IPS-18c (cell line): ENCODE measurements around the gene POU2AF1.

Experiments
- H3K4me3 ChIP-seq: 2 replicates; pipeline ENCODE4 v1.7.0; 2013; ENCODE audit warnings: low read depth, mild to moderate bottlenecking, low read length, moderate library complexity; ENCODE audit not compliant: insufficient read depth
- H3K9me3 ChIP-seq: one replicate; pipeline ENCODE4 v1.6.1; 2013; ENCODE audit warnings: mild to moderate bottlenecking, low read length, moderate library complexity; ENCODE audit not compliant: control insufficient read depth, insufficient read depth

The POU2AF1 gene

DNA sequence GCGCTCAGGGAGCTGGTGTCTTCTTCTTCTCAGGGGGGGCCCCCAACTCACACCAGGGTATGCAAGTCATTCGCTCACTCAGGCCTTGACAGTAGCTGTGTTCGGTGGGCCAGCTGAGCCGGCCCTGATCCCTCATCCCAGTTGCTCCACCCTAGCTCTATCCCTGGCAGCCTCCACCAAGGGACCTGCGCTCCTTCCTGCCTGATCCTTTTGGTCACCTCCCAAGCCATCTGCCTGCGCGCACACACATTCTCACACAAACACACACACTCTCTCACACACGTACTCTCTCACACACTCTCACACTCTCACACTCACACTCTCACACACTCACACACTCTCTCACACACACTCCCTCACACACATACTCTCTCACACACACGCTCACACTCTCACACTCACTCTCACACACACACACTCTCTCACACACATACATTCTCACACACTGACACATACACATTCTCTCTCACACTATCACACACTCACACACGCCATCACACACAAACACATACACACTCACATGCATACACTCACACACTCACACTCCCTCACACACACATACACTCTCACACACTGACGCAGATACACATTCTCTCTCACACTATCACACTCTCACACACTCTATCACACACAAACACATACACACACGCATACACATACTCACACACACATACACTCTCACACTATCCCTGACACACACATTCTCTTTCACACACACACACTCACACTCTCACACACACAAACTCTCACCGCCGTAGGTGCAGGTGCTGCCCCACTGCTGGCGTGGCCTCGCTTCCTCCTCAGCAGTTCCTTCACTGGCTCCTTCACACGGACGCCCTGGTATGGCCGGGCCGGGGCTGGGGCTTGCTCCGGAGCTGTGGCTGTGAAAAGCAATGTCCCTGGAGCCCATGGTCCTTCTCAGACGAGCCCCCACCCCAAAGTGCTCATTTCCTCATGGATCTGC, 20.8 kb downstream of the POU2AF1 start:
- Histone ChIP-seq H3K9me3 (peaks cover 4% of the 10 kb centered on the region), H3K4me3 (no peak overlapping the region)

DNA sequence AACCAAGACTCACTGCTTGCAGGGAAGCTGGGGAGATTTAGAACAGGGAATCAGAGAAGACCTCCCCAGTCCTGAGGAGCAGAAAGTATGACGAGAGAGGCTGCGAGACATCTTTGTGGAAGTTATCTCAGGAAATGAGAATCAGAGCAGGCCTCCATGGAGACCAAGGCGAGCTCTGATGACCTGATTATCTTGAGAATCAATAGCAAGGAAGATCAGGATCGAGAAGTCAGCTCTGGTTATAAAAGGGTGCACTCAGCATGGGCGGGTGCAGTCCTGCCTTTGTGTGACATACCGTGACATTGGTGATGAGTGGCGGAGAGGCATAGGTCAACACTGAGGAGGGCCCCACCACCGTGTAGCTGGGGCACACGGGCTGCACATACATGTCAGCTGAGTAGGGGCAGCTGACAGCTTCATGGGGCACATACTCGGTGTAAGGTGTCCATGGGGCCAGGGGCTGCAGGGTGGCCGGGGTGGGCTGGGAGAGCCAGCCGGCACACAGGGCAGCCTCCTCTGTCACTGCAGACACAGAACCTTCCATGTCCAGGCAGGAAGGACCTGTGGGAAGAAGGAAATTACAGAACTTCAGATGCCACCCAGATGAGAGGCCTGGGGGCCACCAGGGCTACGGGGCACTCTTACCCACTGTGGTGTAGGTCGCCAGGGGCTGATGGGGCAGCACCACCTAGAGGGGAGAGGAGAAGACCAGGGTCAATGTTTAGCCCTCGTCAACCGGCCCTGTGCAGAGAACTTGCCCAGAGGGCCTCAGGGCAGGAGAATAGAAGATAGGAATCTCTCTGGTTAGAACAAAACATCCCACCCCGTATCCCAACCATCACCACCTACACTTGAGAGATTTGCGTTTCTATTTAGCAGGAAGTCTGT, 21.7 kb downstream of the POU2AF1 start:
- H3K4me3 ChIP-seq, result no peak overlapping the region

DNA sequence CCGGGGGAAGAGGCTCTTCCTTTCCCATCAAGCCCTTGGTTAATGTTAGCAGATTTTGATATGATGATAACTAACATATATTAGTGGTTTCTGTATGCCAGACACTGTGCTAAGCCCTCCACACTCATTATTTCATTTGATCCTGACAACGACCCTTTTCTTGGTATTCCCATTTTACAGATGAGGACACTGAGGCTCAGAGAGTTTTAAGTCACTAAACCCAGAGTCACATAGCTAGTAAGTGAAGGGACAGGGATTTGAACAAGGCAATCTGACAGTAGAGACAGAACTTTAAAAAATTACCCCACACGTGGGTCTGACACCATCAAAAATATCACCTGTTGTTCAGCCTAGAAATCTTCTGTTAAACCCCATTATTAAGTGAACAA, 22.4 kb downstream of the POU2AF1 start:
- Histone ChIP-seq H3K4me3 (no peak overlapping the region), H3K9me3 (peaks cover 4% of the 10 kb centered on the region)

More for the DNA sequence above, 21.7 kb downstream of the POU2AF1 start:
- H3K9me3 ChIP-seq, result peaks cover 4% of the 10 kb centered on the region

DNA sequence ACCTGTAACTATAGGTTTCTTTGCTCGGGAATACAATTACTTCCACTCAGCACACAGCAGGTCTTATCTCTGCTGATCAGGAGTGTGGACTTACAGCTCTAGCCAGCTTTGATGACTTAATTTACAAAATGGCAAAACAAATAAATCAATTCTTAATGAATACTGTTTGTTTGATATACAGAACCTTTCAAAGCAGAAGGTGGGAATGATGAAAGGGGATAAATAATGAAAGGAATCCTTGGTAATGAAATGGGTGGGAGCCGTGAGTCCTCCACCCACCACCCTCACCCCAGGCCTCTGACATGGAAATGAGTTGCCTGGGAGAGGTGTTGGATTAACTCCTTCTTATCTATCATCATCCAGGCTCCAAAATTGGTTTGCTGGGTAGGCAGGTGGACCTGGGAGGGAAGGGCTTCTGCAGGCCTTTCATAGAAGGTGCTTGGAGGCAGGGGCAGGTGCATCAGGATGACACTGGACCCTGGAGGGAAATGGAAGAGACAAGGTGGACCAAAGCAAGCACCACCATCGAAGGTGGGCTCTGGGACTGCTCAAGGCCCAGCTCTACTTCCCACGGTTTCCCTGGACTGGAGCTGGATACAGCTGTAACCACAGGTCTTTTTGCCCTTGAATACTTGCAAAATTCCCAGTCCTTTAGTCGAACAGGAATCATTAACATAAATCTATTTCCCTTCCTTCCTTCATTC, 23.0 kb downstream of the POU2AF1 start:
- H3K4me3 ChIP-seq, result no peak overlapping the region
- H3K9me3 ChIP-seq, result peaks cover 4% of the 10 kb centered on the region

DNA sequence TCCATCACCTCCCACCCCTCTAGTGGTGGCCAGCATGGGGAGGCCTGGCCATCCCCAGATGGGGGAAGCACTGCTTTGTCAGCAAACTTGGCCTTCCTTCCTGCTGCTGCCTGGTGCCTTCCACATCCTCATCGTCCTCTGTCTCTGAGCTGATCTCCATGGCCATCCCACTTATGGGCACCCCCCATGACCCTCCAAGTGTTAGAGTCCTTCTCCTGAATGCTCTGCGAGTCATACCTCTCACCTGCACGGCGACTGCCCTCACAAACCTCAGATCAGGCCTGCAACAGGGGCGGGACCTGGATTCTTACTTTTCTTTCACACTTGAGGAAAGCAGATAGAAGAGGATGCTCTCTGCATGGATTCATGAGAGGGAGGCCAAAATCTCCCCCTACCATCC, 24.0 kb downstream of the POU2AF1 start:
- Histone ChIP-seq H3K4me3 (no peak overlapping the region; the same call in 1 of the 2 replicates), H3K9me3 (peaks cover 4% of the 10 kb centered on the region)

DNA sequence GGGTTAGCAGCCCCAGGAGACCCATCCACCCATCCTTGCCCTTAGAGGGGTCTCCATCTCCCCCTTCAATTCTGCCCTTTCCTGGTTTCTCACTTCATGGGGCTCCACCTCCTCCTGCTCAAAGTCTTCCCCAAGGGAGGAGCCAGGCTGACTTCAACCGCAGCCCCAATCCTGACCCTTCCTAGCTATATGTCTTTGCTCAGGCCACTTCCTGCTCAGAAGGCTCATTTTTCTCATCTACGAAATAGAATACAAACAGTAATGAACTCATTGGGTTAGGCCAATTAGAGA, 24.5 kb downstream of the POU2AF1 start:
- Histone ChIP-seq H3K9me3 (peaks cover 4% of the 10 kb centered on the region), H3K4me3 (no peak overlapping the region)

DNA sequence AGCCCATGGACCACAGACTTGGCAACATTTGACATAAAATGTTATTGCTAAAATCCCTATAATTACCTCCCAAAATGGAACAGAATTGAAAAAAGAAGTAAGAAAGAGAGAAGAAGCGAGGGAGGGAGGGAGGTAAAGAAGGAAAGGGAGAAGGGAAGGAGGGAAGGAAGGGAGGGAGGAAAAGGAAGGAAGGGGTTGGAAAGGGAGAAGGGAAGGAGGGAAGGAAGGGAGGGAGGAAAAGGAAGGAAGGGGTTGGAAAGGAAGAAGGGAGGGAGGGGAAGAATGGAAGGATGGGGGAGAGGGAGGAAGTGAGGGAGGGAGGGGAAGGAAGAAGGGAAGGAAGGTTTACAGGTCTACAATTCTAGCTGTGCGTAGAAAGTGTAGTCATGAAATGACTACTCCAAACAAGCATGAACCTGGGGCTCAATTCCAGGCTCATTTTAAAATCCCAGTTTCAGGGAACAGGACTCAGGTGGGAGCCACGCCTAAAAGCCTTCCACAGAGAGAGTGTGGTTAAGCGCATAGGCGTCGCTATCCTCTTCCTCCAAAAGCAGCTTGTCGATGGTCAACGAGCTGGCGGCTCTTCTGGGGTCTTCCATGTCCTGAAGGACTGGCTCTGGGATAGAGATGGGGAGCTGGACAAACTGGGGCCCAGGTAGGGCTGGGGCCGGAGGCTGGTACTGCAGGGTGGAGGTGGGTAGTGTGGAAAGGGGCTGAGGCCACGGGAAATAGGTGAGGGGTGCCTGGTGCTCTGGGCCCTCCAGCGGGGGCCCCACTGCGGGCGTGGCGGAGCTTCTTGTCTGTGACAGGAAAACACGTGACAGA, 25.1 kb downstream of the POU2AF1 start:
- Histone ChIP-seq H3K4me3 (no peak overlapping the region), H3K9me3 (peaks cover 4% of the 10 kb centered on the region)

DNA sequence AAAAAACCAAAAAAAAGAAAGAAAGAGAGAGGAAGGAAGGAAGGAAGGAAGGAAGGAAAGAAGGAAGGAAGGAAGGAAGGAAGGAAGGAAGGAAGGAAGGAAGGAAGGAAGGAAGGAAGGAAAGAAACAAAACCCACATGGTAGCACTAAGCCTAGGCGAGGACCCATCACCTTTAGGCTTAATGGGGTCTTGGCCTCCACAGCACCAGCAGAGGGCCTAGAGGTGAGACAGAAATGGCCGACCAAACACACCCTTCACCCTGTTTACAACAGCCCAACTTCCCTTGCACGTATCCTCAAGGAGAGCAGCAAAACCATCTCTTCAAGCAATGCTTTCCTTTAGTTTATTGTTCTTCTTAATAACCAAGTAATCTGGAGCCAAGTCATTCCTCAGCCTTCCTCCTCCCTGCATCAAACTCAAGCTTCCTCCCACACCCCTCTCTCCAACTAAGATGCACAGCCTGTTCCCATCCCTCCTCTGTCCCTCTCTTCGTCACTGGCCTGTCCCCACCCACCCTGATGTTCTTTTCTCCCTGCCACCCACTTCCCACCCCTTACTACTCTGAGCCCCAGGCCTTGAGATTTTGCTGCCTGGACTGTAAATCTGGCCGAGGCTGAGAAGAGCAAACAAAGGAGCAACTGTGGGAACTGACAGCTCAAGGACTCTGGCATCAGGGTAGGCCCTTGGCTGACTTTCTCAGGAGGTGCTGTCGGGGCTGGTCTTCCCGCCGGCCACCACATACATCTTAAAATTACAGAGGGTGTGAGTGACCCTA, 26.0 kb downstream of the POU2AF1 start:
- Histone ChIP-seq H3K4me3 (no peak overlapping the region), H3K9me3 (peaks cover 4% of the 10 kb centered on the region)

DNA sequence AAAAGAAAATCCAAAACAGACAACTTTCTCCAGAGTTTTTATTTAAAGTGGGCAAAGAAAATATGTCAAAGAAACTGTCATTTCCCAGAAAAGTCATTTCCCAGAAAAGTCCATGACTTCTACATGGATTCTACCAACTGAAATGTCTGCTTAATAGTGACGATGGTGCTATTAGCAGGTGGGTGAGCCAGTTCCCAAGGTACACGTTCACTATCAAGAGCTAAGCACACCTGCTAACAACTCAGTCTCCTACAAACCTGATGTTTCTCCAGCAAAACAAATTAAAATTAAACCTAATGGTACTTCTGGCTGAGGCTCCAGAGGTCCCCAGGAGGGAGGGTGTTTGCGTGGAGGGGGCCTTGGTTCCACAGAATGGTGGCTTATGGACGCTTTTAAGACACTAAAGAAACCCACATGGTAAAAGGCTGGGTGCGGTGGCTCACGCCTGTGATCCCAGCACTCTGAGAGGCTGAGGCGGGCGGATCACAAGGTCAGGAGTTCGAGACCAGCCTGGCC, 26.8 kb downstream of the POU2AF1 start:
- no peaks in the 10 kb centered on the region for H3K9me3 ChIP-seq
- no peak overlapping the region for H3K4me3 ChIP-seq

DNA sequence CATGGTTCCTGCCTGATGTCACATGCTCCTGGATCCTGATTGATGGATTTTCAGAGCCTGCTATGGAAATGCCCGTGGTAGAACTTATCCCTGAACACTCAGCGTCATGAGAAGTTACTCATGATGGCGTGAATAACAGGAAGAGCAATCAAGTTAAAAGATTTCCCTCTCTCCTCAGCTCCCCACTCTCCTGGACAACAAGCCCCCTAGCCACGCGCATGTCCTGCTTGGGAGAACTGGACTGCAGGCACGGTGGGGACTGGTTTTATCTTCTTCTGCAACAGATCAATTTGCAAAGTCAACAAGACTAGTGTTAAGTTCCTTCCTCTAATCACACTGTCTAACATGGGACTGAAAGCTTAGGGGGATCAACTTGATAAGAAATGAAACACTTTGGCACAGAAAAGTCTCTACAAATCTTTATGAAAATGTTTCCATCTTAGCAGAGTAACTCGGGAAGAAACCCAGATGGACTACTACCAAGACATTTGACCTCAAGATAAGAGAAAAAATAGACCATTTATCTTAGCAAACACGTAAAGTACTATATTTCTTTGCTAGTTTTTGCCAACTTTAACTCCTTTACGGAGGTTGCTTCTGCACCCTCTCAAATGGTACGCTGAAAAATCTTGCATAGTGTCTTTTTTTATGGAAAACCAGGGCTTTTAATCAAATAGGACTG, 27.6 kb downstream of the POU2AF1 start:
- Histone ChIP-seq H3K4me3 (no peak overlapping the region), H3K9me3 (no peaks in the 10 kb centered on the region)

DNA sequence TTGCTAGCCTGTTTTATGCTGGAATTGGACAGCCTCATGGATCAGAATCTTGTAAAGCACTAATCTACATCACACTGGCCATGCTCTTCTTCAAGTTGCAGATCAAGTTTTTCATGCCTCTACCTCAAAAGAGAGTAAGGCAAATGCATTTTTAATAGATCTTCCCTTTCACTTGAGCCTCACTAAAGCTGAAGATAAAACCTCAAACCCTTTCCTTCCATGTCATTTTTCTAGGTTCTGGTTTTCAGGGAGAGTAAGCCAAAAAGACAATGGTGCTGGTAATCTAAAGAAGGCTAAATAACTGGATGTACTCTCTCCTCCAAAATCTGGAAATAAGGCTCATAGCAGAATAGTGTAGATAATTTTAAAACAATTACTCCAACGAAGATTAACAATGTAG, 28.3 kb downstream of the POU2AF1 start:
- no peak overlapping the region for H3K4me3 ChIP-seq
- H3K9me3 ChIP-seq, result no peaks in the 10 kb centered on the region

DNA sequence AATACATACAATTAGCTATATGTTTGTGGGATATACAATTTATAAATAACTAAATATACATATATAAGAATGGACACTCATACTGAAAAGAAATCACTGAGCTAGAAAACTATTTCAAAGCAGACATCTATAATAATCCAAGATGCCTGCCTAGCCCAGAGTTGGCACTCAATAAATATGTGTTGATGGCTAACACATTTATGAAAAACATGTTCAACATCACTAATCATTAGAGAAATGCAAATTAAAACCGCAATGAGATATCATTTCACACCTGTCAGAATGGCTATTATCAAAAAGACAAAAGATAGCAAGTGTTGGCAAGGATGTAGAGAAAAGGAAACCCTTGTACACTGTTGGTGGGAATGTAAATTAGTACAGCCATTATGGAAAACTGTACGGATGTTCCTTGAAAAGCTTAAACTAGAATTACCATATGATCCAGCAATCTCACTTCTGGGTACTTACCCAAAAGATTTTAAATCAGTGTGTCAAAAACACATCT, 29.8 kb downstream of the POU2AF1 start:
- Histone ChIP-seq H3K9me3 (no peaks in the 10 kb centered on the region), H3K4me3 (no peak overlapping the region)

DNA sequence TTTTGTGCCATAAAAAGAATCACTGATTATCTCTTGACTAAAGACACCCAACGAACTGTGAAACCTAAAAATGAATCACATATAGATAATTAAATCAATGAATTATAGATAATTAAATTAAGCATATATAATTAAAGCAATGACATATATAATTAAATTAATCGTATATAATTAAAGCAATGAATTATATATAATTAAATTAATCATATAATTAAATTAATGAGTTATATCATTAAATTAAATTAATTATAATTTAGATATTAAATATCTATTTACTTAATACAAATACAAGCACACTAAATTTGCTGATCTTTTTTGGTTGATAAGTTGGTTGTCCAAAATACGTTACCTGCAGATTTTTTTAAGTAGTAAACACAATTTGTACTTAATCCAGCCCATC, 30.9 kb downstream of the POU2AF1 start:
- no peaks in the 10 kb centered on the region for H3K9me3 ChIP-seq
- H3K4me3 ChIP-seq, result no peak overlapping the region

DNA sequence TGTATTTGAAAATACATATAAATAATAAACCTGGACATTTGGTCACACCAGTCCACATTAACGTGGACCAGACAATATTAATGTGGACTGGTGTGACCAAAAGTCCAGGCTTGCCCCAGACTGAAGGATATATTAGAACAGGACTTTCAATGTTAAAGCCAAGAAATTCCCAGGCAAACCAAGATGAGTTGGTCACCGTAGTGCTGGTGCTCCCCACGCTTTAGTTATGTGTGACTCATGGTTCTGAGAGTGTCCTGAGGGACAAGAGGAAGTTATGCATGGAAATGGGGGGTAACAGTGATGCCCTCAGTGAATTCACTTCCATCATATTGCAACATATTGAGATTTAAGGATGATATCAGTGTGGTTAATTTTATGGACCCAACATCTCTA, 31.4 kb downstream of the POU2AF1 start:
- Histone ChIP-seq H3K9me3 (no peaks in the 10 kb centered on the region), H3K4me3 (no peak overlapping the region)

DNA sequence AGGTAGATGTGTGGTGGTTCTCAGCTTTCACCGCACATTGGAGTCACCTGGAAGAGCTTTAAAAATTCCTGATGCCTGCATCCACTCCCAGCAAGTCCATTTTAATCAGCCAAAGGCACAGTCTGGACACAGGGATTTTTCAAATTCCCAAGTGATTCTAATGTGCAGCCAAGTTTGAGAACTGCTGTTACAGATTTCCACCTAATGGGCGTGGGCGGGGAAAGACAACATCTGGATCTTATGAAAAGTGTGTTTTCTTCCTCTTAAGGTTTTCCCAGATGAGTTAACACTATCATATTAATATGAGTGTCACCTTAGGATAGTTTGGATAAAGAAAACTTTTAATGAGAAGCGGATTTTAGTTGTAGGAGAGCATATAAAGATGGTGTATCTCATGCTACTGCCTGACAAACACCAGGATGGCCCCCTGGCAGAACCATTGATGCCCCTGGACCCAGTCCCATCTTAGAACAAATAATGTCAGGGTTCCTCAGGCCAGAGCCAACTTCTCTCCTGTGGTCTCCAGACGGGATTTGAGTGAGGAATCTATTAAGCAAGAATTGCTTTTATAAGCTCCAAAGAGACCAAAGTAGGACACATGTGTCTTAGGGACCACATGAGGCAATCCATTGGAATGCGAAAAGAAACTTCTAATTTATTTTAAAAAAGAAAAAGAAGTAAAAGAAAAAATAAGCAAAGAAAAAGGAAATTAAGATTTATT, 31.9 kb downstream of the POU2AF1 start:
- no peak overlapping the region for H3K4me3 ChIP-seq
- no peaks in the 10 kb centered on the region for H3K9me3 ChIP-seq
